ENCODE data around the gene HNRNPA3.
"Not testable (repeated sequence)": the region's sequence is repeated elsewhere in the genome, so short reads cannot be mapped to it uniquely, and the experiment has no call there.

HNRNPA3 gene

GRCh38 chr2:177212106-177212890 lies at the start of gene HNRNPA3:
TSS of gene HNRNPA3 (plus strand) at chr2:177212794. CDS start at chr2:177212800, 6 bp downstream.
- peak; percentile 98 to 99 (median 98) for DNase-seq (ENCODE audit: low read depth in 4 of 4, low spot score in 1 of 4)

- no peak for DNase-seq (ENCODE audit: low read depth in 4 of 4, low spot score in 1 of 4)
Measured at GRCh38 chr2:177164131-177164530, 48.5 kb upstream of the HNRNPA3 start.

- peak; percentile 57 to 69 (median 66) for DNase-seq (ENCODE audit: low read depth in 4 of 4, low spot score in 1 of 4)
Measured at GRCh38 chr2:177164584-177165052, 48.0 kb upstream of the HNRNPA3 start.

GRCh38 chr2:177165061-177165583 lies 47.5 kb upstream of the HNRNPA3 start:
- DNase-seq (ENCODE audit: low read depth in 4 of 4, low spot score in 1 of 4): no peak

- no peak for DNase-seq (ENCODE audit: low read depth in 4 of 4, low spot score in 1 of 4)
Measured at GRCh38 chr2:177165721-177166711, 46.6 kb upstream of the HNRNPA3 start.

GRCh38 chr2:177169810-177170514 lies 42.6 kb upstream of the HNRNPA3 start:
- DNase-seq (ENCODE audit: low read depth in 4 of 4, low spot score in 1 of 4): no peak

- no peak for DNase-seq (ENCODE audit: low read depth in 4 of 4, low spot score in 1 of 4)
Measured at GRCh38 chr2:177171418-177171865, 41.2 kb upstream of the HNRNPA3 start.

GRCh38 chr2:177172034-177172880 lies 40.3 kb upstream of the HNRNPA3 start:
- no peak for DNase-seq (ENCODE audit: low read depth in 4 of 4, low spot score in 1 of 4)

- no peak for DNase-seq (ENCODE audit: low read depth in 4 of 4, low spot score in 1 of 4)
Measured at GRCh38 chr2:177174486-177174885, 38.1 kb upstream of the HNRNPA3 start.

- DNase-seq (ENCODE audit: low read depth in 4 of 4, low spot score in 1 of 4): no peak
Measured at GRCh38 chr2:177175917-177176668, 36.5 kb upstream of the HNRNPA3 start.

GRCh38 chr2:177178797-177179196 lies 33.8 kb upstream of the HNRNPA3 start:
- no peak for DNase-seq (ENCODE audit: low read depth in 4 of 4, low spot score in 1 of 4)

- DNase-seq (ENCODE audit: low read depth in 4 of 4, low spot score in 1 of 4): no peak
Measured at GRCh38 chr2:177179227-177179626, 33.4 kb upstream of the HNRNPA3 start.

GRCh38 chr2:177179671-177180070 lies 32.9 kb upstream of the HNRNPA3 start:
- not testable (repeated sequence) for DNase-seq (ENCODE audit: low read depth in 4 of 4, low spot score in 1 of 4)

GRCh38 chr2:177180269-177181000 lies 32.2 kb upstream of the HNRNPA3 start:
- DNase-seq (ENCODE audit: low read depth in 4 of 4, low spot score in 1 of 4): no peak

- no peak for DNase-seq (ENCODE audit: low read depth in 4 of 4, low spot score in 1 of 4)
Measured at GRCh38 chr2:177183860-177184259, 28.7 kb upstream of the HNRNPA3 start.

- DNase-seq (ENCODE audit: low read depth in 4 of 4, low spot score in 1 of 4): no peak
Measured at GRCh38 chr2:177184606-177185005, 28.0 kb upstream of the HNRNPA3 start.

GRCh38 chr2:177186038-177186437 lies 26.6 kb upstream of the HNRNPA3 start:
- not testable (repeated sequence) for DNase-seq (ENCODE audit: low read depth in 4 of 4, low spot score in 1 of 4)

GRCh38 chr2:177187631-177188312 lies 24.8 kb upstream of the HNRNPA3 start:
- DNase-seq (ENCODE audit: low read depth in 4 of 4, low spot score in 1 of 4): no peak

Measured in stimulated activated CD4-positive, alpha-beta T cell treated with anti-CD3 and anti-CD28 coated beads, Interleukin-1b, Interleukin-23, amount 100 ng/mL, for 24 hours (primary cell).